Keratinocyte (primary cell): Measurements from ENCODE around the gene DHTKD1.

Source experiments
- CTCF ChIP-seq, 3 experiments: IDR thresholded peaks in 1 of 3; conservative IDR thresholded peaks in 1 of 3; optimal IDR thresholded peaks in 1 of 3; 2 replicates in 2 of 3; 3 replicates in 1 of 3; pipeline versions ENCODE3 to v1.5.1; 2011; ENCODE audit warnings: low read length in 3 of 3, mild to moderate bottlenecking in 3 of 3, moderate library complexity in 2 of 3, control low read depth in 1 of 3, inconsistent platforms in 1 of 3; ENCODE audit not compliant: insufficient read depth in 2 of 3; ENCODE audit errors: extremely low read depth in 1 of 3
- EZH2 ChIP-seq: IDR thresholded peaks from one replicate; pipeline ENCODE4 v1.6.1; 2012; ENCODE audit warnings: inconsistent platforms, mild to moderate bottlenecking, low read length, moderate library complexity

GRCh38 chr10:12140038-12140437 lies 71.3 kb downstream of the DHTKD1 start:
- TF ChIP-seq CTCF (optimal IDR thresholded peaks at IDR 0.05 in 1 of 3, IDR thresholded peaks at IDR 0.05 in 1 of 3, conservative IDR thresholded peaks at IDR 0.05 in 1 of 3; ENCODE audit: extremely low read depth in 1 of 3, insufficient read depth in 2 of 3, low read length in 3 of 3) (no peak), EZH2 (no peak)
